Fibroblast of the aortic adventitia (primary cell): Measurements from ENCODE around the gene TRAK1. TPM values are rescaled to one million over a fixed set of nuclear protein-coding genes. Genes with fewer than 3 reads are reported as not detected.

Source experiments
- DNase-seq: peaks from one replicate; pipeline ENCODE4 v3.0.0-alpha.2; 2010; ENCODE audit warnings: low read depth
- H3K4me3 ChIP-seq: 2 replicates; pipeline ENCODE4 v1.5.1; 2011; ENCODE audit warnings: low read depth, mild to moderate bottlenecking, control low read depth, low read length, moderate library complexity
- total RNA-seq: library from RNA; depleted of rRNA; stranded (reverse); fragments of >200 nt; gene quantifications from 2 replicates; pipeline ENCODE4 v1.2.3, GENCODE V29; 2012; ENCODE audit warnings: low replicate concordance
- TF ChIP-seq, protein P1 (sequence below): IDR thresholded peaks from 2 replicates; pipeline ENCODE4 v1.5.1; 2011; ENCODE audit warnings: mild to moderate bottlenecking, low read length, control low read depth, inconsistent platforms; ENCODE audit not compliant: insufficient read depth

The TRAK1 gene
- total RNA-seq, 1 donor: 51.6 TPM

DNA sequence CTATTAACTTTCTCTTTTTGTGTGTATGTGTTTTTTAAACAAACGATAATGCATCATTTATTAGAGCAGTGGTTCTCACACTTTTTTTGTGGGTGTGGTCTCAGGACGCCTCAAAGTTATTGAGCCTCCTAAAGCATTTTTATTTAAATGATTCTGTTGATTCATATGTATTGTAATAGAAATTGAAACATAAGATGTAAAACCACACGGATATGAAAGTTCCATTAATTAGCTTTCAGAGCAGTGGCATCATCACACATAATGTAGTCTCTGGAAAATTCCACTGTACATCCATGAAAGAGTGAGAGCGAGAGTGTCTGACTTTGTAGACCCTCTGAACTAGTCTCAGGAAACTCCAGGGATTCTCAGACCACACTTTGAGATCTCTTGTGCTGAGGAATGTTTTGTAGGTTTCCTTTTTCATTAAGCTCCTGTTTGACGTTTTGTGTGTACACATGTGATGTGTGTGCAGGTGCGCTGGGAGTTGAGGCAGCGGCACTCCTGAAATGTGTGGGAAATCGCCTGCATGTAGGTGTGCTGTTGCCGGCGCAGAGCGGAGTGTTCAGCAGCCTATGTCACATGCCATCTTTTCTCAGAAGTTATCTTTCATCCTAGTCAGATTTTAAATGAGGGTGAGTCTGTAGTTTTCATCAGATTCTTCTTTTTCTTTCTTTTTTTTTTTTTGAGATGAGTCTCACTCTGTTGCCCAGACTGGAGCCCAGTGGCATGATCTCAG lies 5.3 kb upstream of the TRAK1 start:
- DNase-seq: no peak
- no peak overlapping the region for H3K4me3 ChIP-seq
- TF ChIP-seq, protein P1, sequence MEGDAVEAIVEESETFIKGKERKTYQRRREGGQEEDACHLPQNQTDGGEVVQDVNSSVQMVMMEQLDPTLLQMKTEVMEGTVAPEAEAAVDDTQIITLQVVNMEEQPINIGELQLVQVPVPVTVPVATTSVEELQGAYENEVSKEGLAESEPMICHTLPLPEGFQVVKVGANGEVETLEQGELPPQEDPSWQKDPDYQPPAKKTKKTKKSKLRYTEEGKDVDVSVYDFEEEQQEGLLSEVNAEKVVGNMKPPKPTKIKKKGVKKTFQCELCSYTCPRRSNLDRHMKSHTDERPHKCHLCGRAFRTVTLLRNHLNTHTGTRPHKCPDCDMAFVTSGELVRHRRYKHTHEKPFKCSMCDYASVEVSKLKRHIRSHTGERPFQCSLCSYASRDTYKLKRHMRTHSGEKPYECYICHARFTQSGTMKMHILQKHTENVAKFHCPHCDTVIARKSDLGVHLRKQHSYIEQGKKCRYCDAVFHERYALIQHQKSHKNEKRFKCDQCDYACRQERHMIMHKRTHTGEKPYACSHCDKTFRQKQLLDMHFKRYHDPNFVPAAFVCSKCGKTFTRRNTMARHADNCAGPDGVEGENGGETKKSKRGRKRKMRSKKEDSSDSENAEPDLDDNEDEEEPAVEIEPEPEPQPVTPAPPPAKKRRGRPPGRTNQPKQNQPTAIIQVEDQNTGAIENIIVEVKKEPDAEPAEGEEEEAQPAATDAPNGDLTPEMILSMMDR: no peak

DNA sequence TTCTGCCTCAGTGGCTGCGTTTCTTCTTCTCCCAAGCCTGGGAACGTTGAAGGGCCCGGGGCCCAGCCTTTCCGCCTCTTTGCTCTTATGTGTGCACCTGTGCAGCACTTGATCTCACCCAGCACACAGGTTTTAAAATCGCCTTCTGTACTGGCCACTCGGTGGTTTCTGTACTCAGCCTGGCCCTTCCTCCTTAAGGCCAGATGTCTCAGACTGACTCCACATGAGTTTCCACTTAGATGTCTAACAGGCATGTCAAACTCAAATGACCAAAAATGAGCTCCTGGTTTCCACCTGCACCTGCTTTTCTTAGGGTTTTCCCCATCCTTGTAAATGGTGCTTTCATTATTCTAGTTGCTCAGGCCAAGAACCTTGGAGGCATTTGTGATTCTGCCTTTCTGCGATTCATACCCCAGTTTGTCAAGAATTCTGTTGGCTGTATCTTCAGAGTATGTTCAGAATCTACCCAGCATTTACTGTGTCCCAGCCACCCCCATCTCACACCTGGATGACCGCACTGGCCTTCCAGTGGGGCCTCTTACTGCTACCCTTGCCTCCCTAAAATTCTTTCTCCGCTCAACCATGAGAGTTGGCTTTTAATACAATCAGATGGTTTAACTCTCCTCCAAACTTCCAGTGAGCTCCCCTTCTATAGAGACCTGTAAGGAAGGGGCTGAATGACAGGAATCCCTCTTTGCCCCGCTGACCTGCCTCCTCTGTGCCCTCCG lies 2.2 kb upstream of the TRAK1 start:
- DNase-seq: no peak
- TF ChIP-seq, protein P1: no peak
- H3K4me3 ChIP-seq: no peak overlapping the region

DNA sequence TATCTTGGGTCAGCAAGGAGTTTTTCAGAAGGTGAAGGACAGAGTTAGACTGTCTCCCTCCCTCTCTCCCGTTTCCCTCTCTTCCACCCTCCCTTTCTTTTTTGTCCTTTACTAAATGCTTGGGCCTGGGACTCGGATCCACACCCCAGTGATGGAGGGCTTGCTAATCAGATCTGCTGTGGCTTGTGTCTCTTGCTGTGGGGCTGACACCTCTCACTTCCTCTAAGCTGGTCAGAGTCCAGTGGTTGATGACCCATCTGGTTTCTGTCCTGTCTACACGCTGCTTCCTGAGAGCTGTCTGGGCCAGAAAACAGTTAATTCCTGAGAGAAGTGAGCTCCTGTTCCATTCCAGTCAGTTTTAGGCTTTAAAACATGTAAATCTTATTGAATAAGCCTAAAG lies 849 bp downstream of the TRAK1 start:
- peak overlapping the region; percentile 52 for H3K4me3 ChIP-seq
- no peak for DNase-seq
- TF ChIP-seq, protein P1: no peak

DNA sequence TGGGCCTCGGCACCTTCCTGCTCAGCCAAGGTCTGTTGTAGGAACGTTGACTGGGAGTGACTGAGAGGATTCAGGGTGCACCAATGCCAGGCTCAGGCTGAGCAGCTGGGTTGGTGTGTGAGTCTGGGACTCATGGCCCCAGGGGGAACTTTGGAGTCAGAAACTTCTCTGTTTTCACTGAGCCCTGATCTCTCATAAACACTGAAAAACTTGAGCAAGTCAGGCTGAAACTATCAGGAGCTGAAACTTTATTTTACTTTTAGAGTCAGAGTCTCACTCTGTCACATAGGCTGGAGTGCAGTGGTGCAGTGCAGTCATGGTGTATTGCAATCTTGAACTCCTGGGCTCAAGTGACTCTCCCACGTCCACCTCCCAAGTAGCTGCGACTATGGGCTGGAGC lies 3.0 kb downstream of the TRAK1 start:
- no peak overlapping the region for H3K4me3 ChIP-seq
- TF ChIP-seq, protein P1: no peak
- no peak for DNase-seq

DNA sequence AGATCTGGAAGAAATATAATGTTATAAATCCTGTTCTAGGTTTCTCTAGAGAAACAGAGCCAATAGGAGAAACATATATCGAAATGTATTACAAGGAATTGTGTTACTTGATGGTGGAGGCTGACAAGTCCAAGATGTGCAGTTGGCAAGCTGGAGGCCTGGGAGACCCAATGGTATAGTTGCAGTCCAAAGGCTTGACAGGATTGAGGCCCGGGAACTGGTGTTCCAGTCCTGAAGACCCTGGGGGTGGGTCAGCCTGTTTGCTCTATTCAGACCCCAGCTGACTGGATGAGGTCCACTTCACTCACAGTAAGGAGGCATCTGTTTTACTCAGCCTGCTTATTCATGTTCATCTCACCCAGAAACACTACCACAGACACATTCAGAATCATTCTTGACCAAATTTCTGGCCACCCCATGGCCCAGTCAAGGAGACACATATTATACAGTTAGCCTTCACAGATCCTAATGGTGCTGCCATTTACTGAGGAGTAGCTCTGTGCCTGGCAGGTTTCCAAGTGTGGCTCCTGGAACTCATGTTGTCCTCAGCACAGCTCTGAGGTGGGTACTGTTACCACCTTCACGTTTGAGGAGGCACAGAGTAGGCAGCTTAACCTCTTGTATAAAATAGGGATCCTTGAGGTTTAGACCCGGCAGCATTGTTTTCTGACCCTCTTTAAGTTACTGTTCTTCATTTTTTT lies 3.7 kb downstream of the TRAK1 start:
- TF ChIP-seq, protein P1: no peak
- H3K4me3 ChIP-seq: no peak overlapping the region
- DNase-seq: no peak

DNA sequence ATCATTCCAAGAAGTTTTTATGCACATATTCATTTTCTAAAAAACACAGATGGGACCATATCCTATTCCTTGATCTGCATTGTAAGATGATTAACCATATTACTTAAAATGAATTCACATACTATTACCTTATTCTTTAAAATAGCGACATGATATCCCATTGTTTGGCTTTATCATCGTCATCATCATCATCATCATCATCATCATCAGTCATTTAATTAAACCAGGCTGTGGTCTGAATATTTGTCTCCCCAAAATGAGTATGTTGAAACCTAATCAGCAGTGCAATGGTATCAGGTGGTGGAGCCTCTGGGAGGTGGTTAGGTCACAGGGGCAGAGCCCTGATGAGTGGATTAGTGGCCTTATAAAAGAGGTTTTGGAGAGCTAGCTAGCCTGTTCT lies 4.4 kb downstream of the TRAK1 start:
- TF ChIP-seq, protein P1: no peak
- no peak for DNase-seq
- no peak overlapping the region for H3K4me3 ChIP-seq
